ENCODE measurements around the gene CRISP2. TPM values are rescaled to one million over a fixed set of nuclear protein-coding genes. Genes with fewer than 3 reads are reported as not detected.

Gene CRISP2
- total and polyA plus RNA-seq, 2 of the 13 experiments (the other 11 are each of a cell fraction or from before 2014, with no cell fraction given): not detected

- DNase-seq (ENCODE audit: low spot score) (no peak), FAIRE-seq (no peak), ATAC-seq (no peak)
- no TSS peak for BruUV-seq (replicated peaks)
- Histone ChIP-seq H3K27me3 (ENCODE audit: control insufficient read depth in 1 of 2, insufficient read depth in 2 of 2, low read length in 2 of 2) (no peaks in the 10 kb centered on the region), H3K4me3 (replicated peaks in 1 of 3; ENCODE audit: insufficient read depth in 1 of 3, low read depth in 2 of 3, low read length in 3 of 3) (no peak overlapping the region), H4K20me1 (ENCODE audit: insufficient read depth, low read length) (no peaks in the 10 kb centered on the region), H3K4me2 (ENCODE audit: low read depth, low read length) (no peak overlapping the region), H2AFZ (ENCODE audit: low read length) (no peak overlapping the region), H3K9me3 (ENCODE audit: low read length) (no peaks in the 10 kb centered on the region), H3K27ac (ENCODE audit: extremely low read length, insufficient read depth, low read length) (no peak overlapping the region), H3K79me2 (ENCODE audit: insufficient read depth, low read length) (no peaks in the 10 kb centered on the region), H3K9ac (ENCODE audit: insufficient read depth, low read depth, low read length) (no peak overlapping the region), H3K36me3 (replicated peaks in 1 of 2; ENCODE audit: control insufficient read depth in 1 of 2, insufficient read depth in 2 of 2, low read length in 2 of 2) (no peaks in the 10 kb centered on the region), H3K4me1 (ENCODE audit: insufficient read depth, low read length) (no peaks in the 10 kb centered on the region)
- intact Hi-C loops (cut with micrococcal nuclease; ENCODE audit: unreplicated experiment) (no loop called here), in situ Hi-C loops (cut with HindIII; ENCODE audit: extremely low pct_ligation_motif_present, low pct_unique_long_range_greater_than_20kb) (no loop called here)
- CTCF ChIA-PET (ENCODE audit: low intra/inter-chr PET ratio, low total read pairs): no interaction called here
- POLR2A ChIA-PET: no interaction called here
- TF ChIP-seq ZBTB4 (CRISPR knock-in tag; IDR thresholded peaks at IDR 0.05; ENCODE audit: borderline replicate concordance) (no peak), RXRB (CRISPR knock-in tag; IDR thresholded peaks at IDR 0.05; ENCODE audit: borderline replicate concordance) (no peak), TERF1 (CRISPR knock-in tag; IDR thresholded peaks at IDR 0.05) (no peak), ZNF710 (CRISPR knock-in tag; IDR thresholded peaks at IDR 0.05; ENCODE audit: borderline replicate concordance) (no peak), SSRP1 (CRISPR knock-in tag; IDR thresholded peaks at IDR 0.05) (no peak), SKIL (CRISPR knock-in tag; IDR thresholded peaks at IDR 0.05; ENCODE audit: borderline replicate concordance) (no peak), CSRNP2 (CRISPR knock-in tag; conservative IDR thresholded peaks at IDR 0.05; ENCODE audit: low read depth) (no peak), DDIT3 (CRISPR knock-in tag; IDR thresholded peaks at IDR 0.05) (no peak)
These were observed 16.9 kb upstream of the CRISP2 start for GRCh38 chr6:49730251-49730650.
